GM12865 (cell line): ENCODE results near the gene OMP.
A peak's percentile ranks its signal among the peaks of the same experiment; 100 is the strongest.
"Not testable (repeated sequence)": the region's sequence is repeated elsewhere in the genome, so short reads cannot be mapped to it uniquely, and the experiment has no call there.

Experiments used
- DNase-seq: peaks from one replicate; pipeline ENCODE4 v3.0.0; 2010; ENCODE audit warnings: low read depth
- H3K4me3 ChIP-seq: 2 replicates; pipeline ENCODE4 v1.5.1; 2011; ENCODE audit warnings: mild to moderate bottlenecking, low read depth, low read length, control low read depth
- CTCF ChIP-seq: IDR thresholded peaks from 2 replicates; pipeline ENCODE4 v1.5.1; 2011; ENCODE audit warnings: low read length, control low read depth, low read depth, inconsistent platforms; ENCODE audit not compliant: insufficient read depth; ENCODE audit errors: missing control alignments

Gene OMP

GRCh38 chr11:77095551-77096490 is 6.8 kb upstream of the OMP start:
- no peak overlapping the region for H3K4me3 ChIP-seq
- no peak for DNase-seq
- no peak for TF ChIP-seq CTCF

GRCh38 chr11:77096591-77097019 is 6.0 kb upstream of the OMP start:
- no peak overlapping the region for H3K4me3 ChIP-seq
- no peak for TF ChIP-seq CTCF
- no peak for DNase-seq

- not testable (repeated sequence) for DNase-seq, H3K4me3 ChIP-seq
These were observed 5.5 kb upstream of the OMP start for GRCh38 chr11:77097180-77097579.

- H3K4me3 ChIP-seq = no peak overlapping the region
- no peak for DNase-seq
- TF ChIP-seq CTCF = no peak
These were observed 2.2 kb upstream of the OMP start for GRCh38 chr11:77100166-77101042.

GRCh38 chr11:77101043-77101537 is 1.6 kb upstream of the OMP start:
- peak; percentile 47 for TF ChIP-seq CTCF
- no peak overlapping the region for H3K4me3 ChIP-seq
- DNase-seq = peak; percentile 22

GRCh38 chr11:77103319-77103718 is 679 bp downstream of the OMP start:
- H3K4me3 ChIP-seq = no peak overlapping the region
- no peak for DNase-seq
- no peak for TF ChIP-seq CTCF

GRCh38 chr11:77104727-77105126 is 2.1 kb downstream of the OMP start:
- H3K4me3 ChIP-seq = no peak overlapping the region
- no peak for DNase-seq
- no peak for TF ChIP-seq CTCF
